H1 (cell line): ENCODE results near the gene CLDN8.

Experiments
- NRF1 ChIP-seq: IDR thresholded peaks from 2 replicates; pipeline ENCODE4 v1.6.1; 2011; ENCODE audit warnings: mild to moderate bottlenecking, low read depth, low read length, improper control_type of control experiment
- SIRT6 ChIP-seq: IDR thresholded peaks from one replicate; pipeline ENCODE4 v1.7.1; 2012; ENCODE audit warnings: low read length, inconsistent platforms
- TF ChIP-seq, protein P1 (sequence below): IDR thresholded peaks from 2 replicates; pipeline ENCODE4 v1.6.1; 2011; ENCODE audit warnings: low read length, improper control_type of control experiment
- TF ChIP-seq, protein P2 (sequence below), 3 experiments: IDR thresholded peaks; 1 replicate in 2 of 3; 2 replicates in 1 of 3; pipeline versions ENCODE4 v1.5.1 to v1.6.1; 2011; ENCODE audit warnings: low read length in 3 of 3, mild to moderate bottlenecking in 3 of 3, inconsistent platforms in 2 of 3, low read depth in 1 of 3, moderate library complexity in 1 of 3; ENCODE audit not compliant: insufficient read depth in 1 of 3; ENCODE audit errors: control extremely low read depth in 1 of 3

DNA sequence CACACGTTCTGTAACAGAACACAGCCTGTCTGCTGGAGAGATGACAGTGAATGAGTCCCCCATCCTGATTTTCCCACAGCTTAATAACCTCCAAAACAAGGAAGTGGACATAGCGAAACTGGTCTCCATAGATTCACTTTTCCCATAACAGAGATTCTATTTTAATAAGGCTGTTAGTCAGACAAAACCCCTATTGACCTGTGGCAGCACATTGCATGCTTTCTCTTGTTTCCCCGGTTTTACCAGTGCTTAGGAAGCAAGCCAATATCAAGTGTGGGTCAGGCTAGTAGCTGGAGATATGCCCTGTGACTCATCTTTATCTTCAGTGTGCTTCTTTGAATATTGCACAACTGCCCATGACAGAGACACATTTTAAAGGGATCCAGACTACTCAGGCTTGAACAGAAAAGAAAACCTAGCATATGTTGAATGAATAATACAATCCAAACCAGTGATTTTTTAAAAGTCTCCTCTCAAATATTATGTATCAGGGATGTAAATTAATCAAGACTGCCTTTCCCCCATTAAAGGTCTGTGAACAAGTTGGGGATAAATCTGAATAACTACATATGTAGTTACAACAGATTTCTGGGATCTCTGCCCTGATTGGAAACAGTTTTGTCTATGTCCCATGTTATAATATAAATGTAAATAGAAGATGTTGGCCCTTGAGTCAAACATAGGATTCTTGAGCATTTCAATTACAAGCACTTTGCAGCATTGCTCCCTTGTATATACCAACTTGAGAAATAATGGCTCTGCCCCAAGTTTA lies 11.9 kb upstream of the CLDN8 start:
- TF ChIP-seq, protein P1, sequence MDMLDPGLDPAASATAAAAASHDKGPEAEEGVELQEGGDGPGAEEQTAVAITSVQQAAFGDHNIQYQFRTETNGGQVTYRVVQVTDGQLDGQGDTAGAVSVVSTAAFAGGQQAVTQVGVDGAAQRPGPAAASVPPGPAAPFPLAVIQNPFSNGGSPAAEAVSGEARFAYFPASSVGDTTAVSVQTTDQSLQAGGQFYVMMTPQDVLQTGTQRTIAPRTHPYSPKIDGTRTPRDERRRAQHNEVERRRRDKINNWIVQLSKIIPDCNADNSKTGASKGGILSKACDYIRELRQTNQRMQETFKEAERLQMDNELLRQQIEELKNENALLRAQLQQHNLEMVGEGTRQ: no peak
- no peak for TF ChIP-seq SIRT6
- TF ChIP-seq NRF1: no peak
- TF ChIP-seq, protein P2, sequence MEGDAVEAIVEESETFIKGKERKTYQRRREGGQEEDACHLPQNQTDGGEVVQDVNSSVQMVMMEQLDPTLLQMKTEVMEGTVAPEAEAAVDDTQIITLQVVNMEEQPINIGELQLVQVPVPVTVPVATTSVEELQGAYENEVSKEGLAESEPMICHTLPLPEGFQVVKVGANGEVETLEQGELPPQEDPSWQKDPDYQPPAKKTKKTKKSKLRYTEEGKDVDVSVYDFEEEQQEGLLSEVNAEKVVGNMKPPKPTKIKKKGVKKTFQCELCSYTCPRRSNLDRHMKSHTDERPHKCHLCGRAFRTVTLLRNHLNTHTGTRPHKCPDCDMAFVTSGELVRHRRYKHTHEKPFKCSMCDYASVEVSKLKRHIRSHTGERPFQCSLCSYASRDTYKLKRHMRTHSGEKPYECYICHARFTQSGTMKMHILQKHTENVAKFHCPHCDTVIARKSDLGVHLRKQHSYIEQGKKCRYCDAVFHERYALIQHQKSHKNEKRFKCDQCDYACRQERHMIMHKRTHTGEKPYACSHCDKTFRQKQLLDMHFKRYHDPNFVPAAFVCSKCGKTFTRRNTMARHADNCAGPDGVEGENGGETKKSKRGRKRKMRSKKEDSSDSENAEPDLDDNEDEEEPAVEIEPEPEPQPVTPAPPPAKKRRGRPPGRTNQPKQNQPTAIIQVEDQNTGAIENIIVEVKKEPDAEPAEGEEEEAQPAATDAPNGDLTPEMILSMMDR (IDR thresholded peaks at IDR 0.05; ENCODE audit: control extremely low read depth in 1 of 3, insufficient read depth in 1 of 3, low read depth in 1 of 3, low read length in 3 of 3): no peak
